Stimulated activated CD4-positive, alpha-beta T cell treated with anti-CD3 and anti-CD28 coated beads, TNF-alpha, amount 100 ng/mL, for 1 hour (primary cell): ENCODE data around the gene RBBP8.
"Not testable (repeated sequence)": the region's sequence is repeated elsewhere in the genome, so short reads cannot be mapped to it uniquely, and the experiment has no call there.

Source experiments
- DNase-seq, 3 donors: peaks; one replicate each; pipeline ENCODE4 v3.0.0-alpha.2; 2020; ENCODE audit warnings: low read depth in 3 of 3, low spot score in 1 of 3

RBBP8 gene

GRCh38 chr18:22943847-22944246 lies 10.7 kb downstream of the RBBP8 start:
- no peak for DNase-seq

DNA sequence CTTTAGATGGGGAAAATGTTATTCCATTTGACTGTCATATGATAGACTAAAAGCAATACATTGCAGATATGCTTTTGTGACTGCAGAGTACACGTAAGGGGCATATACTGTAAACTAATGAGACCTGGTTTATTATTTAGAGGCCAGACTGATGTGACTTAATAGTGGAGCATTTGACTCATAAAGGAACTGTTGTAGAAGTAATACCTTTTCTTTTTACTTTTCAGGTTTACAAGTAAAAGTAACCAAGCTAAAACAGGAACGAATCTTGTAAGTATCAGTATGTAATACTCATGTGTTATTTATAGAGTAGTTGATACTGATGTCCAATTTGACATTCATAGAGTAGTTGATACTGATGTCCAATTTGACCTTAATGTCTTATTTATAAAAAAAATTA lies 13.1 kb downstream of the RBBP8 start:
- DNase-seq, result no peak

GRCh38 chr18:22946846-22947245 lies 13.7 kb downstream of the RBBP8 start:
- DNase-seq, result no peak

DNA sequence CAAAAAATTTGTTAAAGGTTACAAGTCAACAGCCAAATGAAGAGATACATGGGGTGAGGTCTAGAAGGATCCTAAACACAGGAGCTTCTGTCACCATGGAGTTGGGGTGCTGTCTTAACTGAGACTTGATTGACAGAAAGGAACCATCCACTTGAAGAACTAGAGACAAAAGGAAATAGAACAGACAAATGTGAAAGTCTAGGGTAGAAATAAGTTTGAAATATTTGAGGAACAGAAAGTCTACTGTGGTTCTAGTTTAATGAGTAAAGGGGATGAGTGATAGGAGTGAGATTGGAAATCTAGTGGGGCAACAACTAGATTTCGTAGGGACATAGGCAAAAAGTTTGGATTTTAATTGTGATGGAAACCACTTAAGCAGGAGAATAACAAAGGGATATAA lies 18.7 kb downstream of the RBBP8 start:
- DNase-seq, result no peak

DNA sequence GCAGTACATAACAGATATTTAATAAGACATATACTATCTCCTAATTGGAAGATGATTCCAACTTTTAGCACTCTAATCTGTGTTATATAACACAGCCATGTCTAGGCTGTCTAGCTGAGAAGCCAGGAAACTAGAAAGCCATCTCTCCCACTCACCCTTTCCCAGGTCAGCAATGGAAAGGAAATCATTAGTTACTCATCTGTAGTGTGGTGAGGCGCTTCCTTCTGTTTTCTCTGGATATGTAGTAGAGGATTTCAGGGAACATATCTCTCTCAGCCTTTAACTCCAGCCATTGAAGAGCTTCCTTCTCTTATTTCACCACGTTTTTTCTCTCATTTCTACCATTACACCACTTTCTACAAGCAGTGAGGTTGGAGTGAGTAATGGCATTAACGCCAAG lies 19.4 kb downstream of the RBBP8 start:
- no peak for DNase-seq

- DNase-seq, result not testable (repeated sequence)
Measured at GRCh38 chr18:22953982-22954381, 20.9 kb downstream of the RBBP8 start.

GRCh38 chr18:22956226-22956625 lies 23.1 kb downstream of the RBBP8 start:
- DNase-seq, result no peak

DNA sequence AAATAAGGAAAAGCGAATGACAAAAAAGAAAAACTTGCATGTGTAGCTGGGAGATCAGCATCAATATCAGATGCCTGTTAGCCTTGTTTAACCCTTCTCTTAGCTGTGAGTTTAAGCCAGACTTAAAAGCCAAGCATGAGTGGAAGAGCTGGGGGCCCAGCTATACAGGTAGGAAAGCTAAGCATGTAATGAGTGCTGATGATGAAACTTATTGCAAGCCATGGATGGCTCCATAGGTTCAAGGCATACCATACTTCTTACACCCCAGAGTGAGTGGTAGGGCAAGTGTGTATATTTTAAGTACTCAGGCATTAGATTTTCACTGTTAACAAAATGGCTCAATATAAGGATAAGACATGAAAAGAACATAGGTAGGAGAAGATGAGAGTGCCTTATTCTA lies 28.0 kb downstream of the RBBP8 start:
- DNase-seq, result no peak

- DNase-seq, result no peak
Measured at GRCh38 chr18:22962004-22962403, 28.9 kb downstream of the RBBP8 start.

DNA sequence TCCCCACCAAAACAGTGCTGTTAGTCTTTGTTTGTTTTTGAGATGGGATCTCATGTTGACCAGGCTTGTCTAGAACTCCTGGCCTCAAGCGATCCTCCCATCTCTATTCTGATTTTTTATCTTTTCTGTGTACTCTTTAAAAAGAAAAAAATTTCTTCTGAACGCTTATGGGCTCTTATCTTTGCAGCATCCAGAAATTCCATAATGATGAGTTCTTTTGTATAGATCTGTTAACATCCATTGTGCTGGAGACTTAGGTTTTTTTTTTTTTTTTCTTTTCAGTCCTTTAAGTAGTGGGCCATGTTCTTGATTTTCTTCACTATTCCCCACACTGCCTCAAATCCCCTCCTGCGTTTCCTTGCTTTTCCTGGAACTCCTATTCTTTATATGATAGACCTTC lies 31.0 kb downstream of the RBBP8 start:
- no peak for DNase-seq

- DNase-seq, result no peak
Measured at GRCh38 chr18:22964722-22965121, 31.6 kb downstream of the RBBP8 start.

GRCh38 chr18:22971038-22971437 lies 37.9 kb downstream of the RBBP8 start:
- DNase-seq, result no peak

DNA sequence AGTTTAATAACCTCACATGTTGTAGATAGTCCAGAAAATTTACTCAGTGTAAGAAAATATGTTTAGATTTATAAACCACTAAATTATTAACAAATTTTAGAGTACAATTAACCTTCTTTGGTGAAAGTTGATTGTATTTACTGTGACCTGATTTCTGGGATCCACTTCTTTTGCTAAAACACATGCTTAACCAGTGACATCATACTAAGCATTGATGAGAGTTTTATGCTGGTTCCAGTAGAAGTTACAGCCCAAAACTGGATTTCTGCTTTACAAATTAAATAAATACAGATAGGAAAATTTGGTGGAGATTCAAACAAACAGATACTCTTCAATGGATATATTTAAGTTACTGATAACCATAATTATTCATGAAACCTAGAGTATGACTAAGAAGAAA lies 40.9 kb downstream of the RBBP8 start:
- no peak for DNase-seq

GRCh38 chr18:22974707-22975106 lies 41.6 kb downstream of the RBBP8 start:
- no peak for DNase-seq

- no peak for DNase-seq
Measured at GRCh38 chr18:22975508-22975907, 42.4 kb downstream of the RBBP8 start.

DNA sequence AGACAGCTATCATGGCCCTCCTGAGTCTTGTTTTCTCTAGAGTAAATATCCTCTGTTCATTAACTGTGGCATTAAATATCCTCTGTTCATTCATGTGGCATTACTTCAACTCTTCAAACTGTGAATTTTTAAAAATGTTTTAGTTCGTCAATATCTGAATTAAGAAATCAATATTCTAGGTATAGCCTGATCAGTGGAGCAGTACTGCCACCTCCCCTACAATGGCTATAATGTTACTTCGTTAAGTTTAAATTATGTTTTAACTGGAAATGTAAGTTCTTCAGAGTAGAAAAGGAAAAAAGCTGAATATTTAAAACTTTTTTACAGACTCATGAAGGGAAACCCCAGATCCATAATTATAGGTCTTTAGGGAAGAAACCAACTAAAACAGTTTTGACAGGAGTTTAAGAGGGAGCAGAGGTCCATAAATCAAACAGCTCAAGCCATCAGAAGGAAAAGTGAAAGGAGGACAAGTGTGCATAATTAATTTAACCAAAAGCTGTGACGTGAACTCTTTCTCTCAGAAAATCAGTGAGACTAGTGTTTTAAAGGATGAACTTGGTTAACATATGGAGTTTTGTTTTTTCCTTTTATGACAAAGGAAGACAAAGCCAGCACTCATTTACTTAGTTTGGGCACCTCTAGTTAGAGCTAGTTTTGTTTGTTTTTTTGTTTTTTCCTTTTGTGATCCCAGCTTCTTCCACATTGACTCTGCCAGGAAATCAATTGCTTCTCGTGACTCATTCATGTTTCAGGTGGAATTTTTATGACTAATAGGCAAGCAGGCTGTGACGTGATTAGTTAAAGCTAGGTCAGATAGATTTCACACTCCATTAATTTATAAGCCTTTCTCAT lies 44.9 kb downstream of the RBBP8 start:
- no peak for DNase-seq

- DNase-seq, result no peak
Measured at GRCh38 chr18:22980394-22980793, 47.3 kb downstream of the RBBP8 start.

- DNase-seq, result no peak
Measured at GRCh38 chr18:22981274-22982133, 48.4 kb downstream of the RBBP8 start.

DNA sequence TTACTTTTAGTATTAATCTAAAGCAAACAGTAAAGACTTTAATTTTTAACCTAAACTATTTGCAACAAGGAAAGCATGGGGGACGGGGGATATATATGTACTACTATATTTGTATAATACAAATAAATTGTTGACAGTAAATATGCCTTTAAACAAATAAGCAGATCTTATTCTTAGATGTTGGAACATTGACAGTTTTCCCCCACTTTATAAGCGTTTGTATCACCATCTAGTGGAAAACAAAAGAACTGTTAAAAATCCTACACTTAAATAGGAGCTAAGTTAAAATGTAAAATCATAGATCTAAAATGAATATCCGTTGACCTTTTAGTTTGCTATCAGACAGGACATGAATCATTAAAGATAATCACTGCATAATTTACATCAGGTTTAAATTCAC lies 50.0 kb downstream of the RBBP8 start:
- DNase-seq, result no peak

GRCh38 chr18:22985250-22985649 lies 52.1 kb downstream of the RBBP8 start:
- DNase-seq, result no peak

DNA sequence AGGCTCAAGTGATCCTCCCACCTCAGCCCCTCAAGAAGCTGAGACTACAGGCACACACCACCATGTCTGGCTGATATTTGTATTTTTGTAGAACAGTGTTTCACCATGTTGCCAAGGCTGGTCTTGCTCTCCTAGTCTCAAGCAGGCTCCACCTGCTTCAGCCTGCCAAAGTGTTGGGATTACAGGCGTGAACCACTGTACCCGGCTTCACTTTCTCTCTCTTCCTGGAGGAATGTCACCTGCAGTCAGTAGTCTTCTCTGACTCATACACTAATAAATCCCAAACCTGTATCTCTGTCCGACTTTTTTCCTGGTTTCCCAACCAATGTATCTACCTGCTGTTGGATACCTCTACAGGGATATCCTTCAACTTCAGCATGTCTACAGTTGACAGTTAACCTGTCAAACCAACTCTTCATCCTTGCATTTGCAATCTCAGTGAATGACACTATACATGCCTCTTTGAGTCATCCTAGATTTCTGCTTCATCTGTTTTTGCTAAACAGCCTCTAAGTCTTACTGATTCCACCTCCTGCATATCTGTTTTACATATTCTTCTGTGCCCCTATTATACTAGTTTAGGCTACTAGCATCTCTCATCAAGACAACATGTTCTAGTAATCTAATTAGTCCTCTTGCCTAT lies 54.5 kb downstream of the RBBP8 start:
- DNase-seq, result no peak

DNA sequence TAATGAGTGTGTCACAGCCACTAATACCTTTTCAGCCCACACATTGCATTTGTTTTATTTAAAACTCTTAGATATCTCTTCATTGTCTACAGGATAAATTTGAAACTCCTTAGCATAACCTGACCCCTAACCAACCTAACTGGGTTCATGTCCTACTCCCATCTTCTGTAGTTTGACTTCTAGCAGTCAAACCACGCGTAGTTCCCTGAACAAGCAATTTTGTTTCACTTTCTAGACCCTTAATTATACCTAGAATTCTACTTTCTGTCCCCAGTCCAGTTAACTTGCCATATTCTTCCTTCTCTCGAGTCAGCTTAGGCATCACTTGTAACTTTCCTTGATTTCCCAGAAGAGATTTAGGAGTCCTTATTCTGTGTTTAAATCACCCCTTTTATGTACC lies 55.1 kb downstream of the RBBP8 start:
- DNase-seq, result no peak
